ENCODE measurements around the gene PDHX.
"Not testable (repeated sequence)": the region's sequence is repeated elsewhere in the genome, so short reads cannot be mapped to it uniquely, and the experiment has no call there.

PDHX gene

DNA sequence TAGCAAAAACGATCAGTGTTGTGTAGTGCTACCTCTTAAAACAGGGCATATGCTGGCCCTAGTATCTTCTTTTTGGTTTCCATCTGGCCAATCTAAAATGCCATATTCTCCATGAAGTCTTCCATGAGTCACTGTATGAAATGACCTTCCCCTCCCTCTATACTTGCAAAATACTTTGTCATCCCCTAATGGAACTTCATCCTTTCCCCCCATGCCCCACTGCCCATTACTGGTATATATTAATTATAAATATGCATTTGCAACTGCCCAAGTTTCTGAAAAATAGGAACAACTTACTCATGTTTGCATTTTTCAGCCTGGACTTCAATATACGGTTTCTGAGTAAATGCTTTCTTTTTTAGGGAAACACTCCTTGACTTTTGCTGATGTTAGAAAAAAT, 4.7 kb upstream of the PDHX start:
- DNase-seq (ENCODE audit: low read depth), result no peak

GRCh38 chr11:34913556-34913955, 2.9 kb upstream of the PDHX start:
- not testable (repeated sequence) for DNase-seq (ENCODE audit: low read depth)

- DNase-seq (ENCODE audit: low read depth), result no peak
Observed at GRCh38 chr11:34915136-34916014, 1.0 kb upstream of the PDHX start.

DNA sequence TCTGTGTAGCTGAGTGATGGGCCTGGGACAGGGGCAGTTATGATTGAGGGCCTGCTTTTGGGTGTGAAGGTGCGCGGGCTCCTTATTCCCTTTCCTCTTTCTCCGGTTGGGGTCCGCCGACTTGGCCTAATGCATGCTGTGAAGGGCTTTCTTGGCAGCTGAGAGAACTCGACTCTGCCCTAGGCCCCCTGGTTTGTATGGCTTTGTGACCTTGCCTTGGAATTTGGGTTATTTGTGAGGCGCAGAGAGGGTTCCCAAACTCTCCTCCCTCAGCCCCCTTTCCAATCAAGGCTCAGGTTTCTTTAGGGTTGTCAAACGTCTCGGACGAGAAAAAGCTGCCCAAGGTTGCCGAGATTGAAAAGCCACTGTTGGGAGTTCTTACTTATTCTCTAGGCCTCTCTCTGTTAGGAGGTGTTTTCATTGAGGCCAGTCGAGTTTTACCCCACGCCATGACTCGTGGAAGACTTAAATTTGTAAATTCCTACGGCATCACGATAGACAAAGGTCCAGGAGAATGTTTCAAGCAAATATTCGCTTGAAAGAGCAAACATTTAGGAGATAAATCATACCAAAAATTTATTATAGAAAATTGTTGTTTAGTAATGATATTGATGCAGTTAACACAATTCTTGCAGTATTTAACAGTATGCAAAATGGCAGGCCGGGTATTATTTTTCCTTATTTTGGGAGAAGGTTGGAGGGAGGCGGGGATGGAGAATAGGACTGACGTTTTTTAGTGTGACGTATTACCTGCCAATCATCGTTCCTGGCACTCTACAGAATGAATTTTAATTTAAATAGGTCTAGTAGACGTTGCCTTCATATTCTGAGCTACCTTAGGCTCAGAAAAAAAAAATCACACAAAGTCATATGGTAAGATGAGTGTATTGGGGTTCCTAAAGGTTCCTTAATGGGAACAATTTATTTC, 689 bp downstream of the PDHX start:
- DNase-seq (ENCODE audit: low read depth), result no peak

DNA sequence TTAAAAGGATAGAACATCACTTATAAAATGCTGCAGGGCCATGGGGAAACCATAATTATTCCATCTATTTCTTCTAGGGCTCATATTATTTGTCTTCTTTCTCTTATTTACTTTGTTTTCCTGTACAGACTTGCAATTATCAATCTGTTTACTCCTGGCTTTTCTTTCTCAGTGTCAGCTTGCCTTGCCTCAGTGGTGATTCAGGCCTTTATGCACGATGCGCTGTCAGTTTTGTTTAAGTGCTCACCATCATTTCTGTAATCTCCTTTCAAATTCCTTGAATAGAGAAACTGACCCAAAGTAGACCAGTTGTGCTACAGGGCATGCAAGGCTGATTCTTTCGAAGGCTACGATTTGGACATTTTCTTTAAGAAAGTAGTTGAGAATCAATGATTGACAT, 4.7 kb downstream of the PDHX start:
- no peak for DNase-seq (ENCODE audit: low read depth)

DNA sequence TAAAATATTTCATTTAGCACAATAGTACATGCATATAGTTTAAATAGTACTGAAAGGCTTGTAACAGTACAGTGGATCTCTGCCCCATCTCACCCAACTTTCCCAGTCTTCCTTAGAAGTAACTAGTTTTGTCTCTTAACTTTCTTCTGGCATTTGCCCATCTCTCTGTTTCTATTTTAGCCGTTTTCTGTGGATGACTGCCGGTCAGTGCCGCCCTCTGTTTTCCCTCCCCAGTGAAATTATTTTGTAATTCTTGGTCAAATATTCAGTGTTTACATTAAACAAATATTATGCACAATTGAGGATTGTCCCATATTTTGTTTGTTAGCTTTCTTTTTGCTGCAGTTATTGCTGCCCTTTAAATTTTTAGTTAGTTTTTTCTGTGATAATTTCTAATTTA, 8.3 kb downstream of the PDHX start:
- no peak for DNase-seq (ENCODE audit: low read depth)

DNA sequence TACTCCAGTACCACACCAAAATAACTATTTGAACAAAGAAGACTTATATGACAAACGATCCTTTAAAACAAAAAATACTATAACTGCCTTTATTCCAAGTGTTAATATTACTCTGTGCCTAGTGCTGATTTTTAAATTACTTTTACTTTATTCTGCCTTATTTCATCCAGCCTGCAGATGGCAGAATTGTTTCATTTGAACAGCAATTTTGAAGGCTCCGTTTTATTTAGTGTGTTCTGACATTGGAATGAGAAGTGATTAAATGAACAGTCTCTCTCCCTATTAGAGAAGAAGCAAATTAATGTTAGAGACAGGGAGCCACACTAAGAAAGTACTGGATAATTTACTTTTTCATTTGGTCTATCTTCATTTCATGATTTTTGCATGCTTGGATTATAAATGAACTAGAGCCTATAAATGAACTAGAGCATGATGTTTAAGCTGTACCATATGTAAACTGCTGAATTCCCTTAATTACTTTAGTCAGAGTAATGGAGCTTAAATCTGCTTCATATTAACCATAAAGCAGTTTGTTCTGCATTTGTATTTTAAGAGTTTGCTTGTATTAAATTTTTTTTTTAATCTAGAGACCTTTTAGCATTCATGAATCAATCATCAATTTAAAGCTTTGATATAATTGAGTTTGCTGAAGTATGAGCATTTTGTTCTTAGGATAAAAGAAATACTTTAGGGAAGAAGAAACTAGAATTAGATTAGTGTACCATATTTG, 9.8 kb downstream of the PDHX start:
- peak; percentile 18 for DNase-seq (ENCODE audit: low read depth)

DNA sequence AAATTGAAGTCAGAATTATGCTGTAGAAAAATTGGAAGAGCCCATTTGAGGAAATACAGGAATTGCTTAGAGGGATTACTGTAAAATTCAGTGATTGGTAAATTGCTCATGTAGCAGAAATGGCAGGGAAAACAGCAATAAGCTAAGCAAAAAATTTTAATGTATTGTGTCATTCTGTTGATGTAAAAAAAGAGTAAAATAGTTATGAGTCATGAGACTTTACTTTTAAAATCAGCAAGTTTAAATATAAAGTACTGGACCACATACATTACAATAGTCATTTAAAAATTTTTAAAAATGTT, 10.4 kb downstream of the PDHX start:
- no peak for DNase-seq (ENCODE audit: low read depth)

DNA sequence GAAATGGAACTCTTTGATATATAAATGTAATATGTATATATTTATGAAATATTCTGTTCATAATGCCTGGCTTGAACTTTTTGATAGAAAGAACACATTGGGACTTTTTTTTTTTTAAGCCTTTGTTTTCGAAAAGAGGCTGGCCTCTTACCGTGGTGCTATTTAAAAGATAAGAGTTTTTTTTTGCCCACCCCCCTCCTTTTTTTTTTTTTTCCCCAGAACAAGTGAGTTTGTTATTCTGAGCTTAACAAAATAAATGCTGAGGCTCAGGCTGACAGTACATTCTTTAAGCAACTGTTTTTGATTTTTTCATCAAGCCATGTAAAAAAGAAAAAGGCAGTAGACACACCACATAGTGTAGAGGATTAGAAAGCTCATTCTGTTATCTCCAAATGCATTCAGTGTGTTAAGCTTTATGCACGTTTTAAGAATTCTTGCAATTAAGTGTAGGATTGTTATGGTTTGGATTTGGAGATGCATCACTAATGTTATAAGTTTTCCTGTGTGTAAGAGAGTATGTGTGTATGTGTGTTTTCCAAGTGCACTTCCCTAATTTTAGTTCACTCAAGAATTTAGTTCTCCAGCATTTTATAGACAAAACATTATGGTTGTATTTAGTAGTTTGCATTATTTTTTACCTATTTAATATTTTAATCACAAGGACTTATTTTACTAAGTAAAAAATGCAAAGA, 12.0 kb downstream of the PDHX start:
- no peak for DNase-seq (ENCODE audit: low read depth)

- DNase-seq (ENCODE audit: low read depth), result no peak
Observed at GRCh38 chr11:34928960-34929680, 12.7 kb downstream of the PDHX start.

DNA sequence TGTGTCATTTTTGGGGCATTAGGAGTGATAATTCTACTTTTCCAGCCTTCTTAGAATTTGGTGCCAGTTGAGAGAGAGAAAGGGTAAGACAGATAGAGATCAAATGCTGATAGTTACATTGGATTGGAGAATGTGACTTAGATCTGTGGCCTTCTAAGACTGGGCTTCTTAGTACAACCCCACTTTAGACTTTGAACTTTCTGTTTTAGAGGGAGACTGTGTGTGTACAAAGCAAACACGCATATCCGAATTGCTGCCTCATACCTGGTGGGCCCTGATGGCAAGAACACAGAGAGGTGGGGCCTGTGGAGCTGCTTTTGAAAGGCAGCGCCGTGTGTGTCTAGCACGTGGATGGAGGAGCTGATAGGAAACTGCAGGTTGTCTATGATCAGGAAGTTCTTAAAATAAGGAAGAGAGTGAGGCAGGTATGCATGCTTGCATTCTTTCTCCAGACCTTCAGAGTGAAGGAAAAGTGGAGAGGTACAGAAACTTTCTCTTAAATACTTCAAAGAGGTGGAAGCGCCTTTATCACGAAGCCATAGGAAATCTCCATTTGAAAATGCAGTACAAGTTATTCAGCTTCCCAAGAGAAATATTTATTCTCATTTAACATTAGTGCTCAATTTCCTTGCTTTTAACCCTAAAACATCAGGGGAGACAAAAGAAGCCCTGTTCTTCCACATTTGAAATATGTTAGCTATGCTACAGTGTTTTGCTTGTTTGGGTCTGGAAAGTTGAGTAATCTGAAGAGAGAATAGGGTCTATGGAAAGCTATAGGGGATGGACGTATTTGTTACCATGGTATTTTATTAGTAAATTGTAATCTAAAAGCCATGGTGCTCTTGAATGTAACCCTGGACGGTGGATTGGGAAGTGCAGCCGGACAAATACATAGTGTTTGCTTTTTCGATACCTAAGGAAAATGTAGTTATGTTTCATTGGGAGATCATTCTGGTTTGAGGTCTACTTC, 13.7 kb downstream of the PDHX start:
- DNase-seq (ENCODE audit: low read depth), result no peak

- no peak for DNase-seq (ENCODE audit: low read depth)
Observed at GRCh38 chr11:34936945-34937629, 20.7 kb downstream of the PDHX start.

GRCh38 chr11:34938611-34939010, 22.2 kb downstream of the PDHX start:
- no peak for DNase-seq (ENCODE audit: low read depth)

- DNase-seq (ENCODE audit: low read depth), result peak; percentile 55
Observed at GRCh38 chr11:34940026-34940677, 23.7 kb downstream of the PDHX start.

- no peak for DNase-seq (ENCODE audit: low read depth)
Observed at GRCh38 chr11:34941688-34942087, 25.3 kb downstream of the PDHX start.

GRCh38 chr11:34944692-34945091, 28.3 kb downstream of the PDHX start:
- DNase-seq (ENCODE audit: low read depth), result no peak

GRCh38 chr11:34948696-34949095, 32.3 kb downstream of the PDHX start:
- DNase-seq (ENCODE audit: low read depth), result peak; percentile 47

DNA sequence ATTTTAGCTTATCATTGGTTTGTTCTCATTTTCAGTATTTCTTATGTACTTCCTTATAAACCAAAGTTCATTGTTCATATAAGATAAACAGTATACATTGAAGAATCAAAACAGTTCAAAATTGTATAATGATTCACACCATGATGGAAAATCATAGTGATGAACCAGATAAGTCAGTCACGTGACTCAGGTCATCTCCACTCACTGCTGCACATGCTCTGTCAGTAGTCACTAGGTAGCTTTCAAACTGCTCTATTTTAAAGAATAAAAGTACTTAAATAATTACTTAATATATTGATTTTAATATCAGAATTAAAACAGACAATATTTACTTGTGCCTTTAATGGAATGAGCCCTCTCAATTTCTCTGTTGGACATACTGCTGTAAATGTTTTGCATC, 37.5 kb downstream of the PDHX start:
- DNase-seq (ENCODE audit: low read depth), result no peak

GRCh38 chr11:34957206-34957605, 40.8 kb downstream of the PDHX start:
- no peak for DNase-seq (ENCODE audit: low read depth)

Measured in GM04503 (cell line).